ENCODE measurements around the gene LILRB3. TPM values are rescaled to one million over a fixed set of nuclear protein-coding genes. Genes with fewer than 3 reads are reported as not detected.
A peak's percentile ranks its signal among the peaks of the same experiment; 100 is the strongest.
"Not testable (repeated sequence)": the region's sequence is repeated elsewhere in the genome, so short reads cannot be mapped to it uniquely, and the experiment has no call there.

LILRB3 gene
- total RNA-seq, 1 donor from 2014 or later, result 0.50 TPM

GRCh38 chr19:54196536-54196935 is 26.3 kb downstream of the LILRB3 start:
- H3K36me3 Mint-ChIP-seq (ENCODE audit: insufficient read depth), result peaks cover 15% of the 10 kb centered on the region
- no peaks in the 10 kb centered on the region for H3K9me3 Mint-ChIP-seq (ENCODE audit: low read depth)
- no peak for DNase-seq (ENCODE audit: low spot score, unreplicated experiment)
- H3K27ac Mint-ChIP-seq, result no peak overlapping the region
- TF ChIP-seq CTCF (IDR thresholded peaks at IDR 0.05; ENCODE audit: unreplicated experiment), result no peak
- no peaks in the 10 kb centered on the region for H3K27me3 Mint-ChIP-seq
- H3K4me1 Mint-ChIP-seq (ENCODE audit: low read depth), result peaks cover 14% of the 10 kb centered on the region
- H3K4me3 Mint-ChIP-seq (ENCODE audit: low read depth), result no peak overlapping the region

GRCh38 chr19:54194463-54194862 is 28.3 kb downstream of the LILRB3 start:
- peaks cover 13% of the 10 kb centered on the region for H3K36me3 Mint-ChIP-seq (ENCODE audit: insufficient read depth)
- H3K27me3 Mint-ChIP-seq; H3K4me3 Mint-ChIP-seq (ENCODE audit: low read depth); DNase-seq (ENCODE audit: low spot score, unreplicated experiment); H3K27ac Mint-ChIP-seq; H3K9me3 Mint-ChIP-seq (ENCODE audit: low read depth): not testable (repeated sequence)
- H3K4me1 Mint-ChIP-seq (ENCODE audit: low read depth), result peaks cover 12% of the 10 kb centered on the region

- TF ChIP-seq CTCF (IDR thresholded peaks at IDR 0.05; ENCODE audit: unreplicated experiment), result no peak
- H3K4me3 Mint-ChIP-seq (ENCODE audit: low read depth), result peak overlapping the region; percentile 40
- H3K27ac Mint-ChIP-seq, result no peak overlapping the region
- no peak for DNase-seq (ENCODE audit: low spot score, unreplicated experiment)
- H3K9me3 Mint-ChIP-seq (ENCODE audit: low read depth), result no peaks in the 10 kb centered on the region
- H3K36me3 Mint-ChIP-seq (ENCODE audit: insufficient read depth), result peaks cover 13% of the 10 kb centered on the region
- H3K4me1 Mint-ChIP-seq (ENCODE audit: low read depth), result peaks cover 12% of the 10 kb centered on the region
- no peaks in the 10 kb centered on the region for H3K27me3 Mint-ChIP-seq
These were observed 29.8 kb downstream of the LILRB3 start for GRCh38 chr19:54193011-54193410.

- Mint-ChIP-seq H3K36me3 (ENCODE audit: insufficient read depth) (peaks cover 12% of the 10 kb centered on the region), H3K27me3 (no peaks in the 10 kb centered on the region), H3K4me1 (ENCODE audit: low read depth) (peaks cover 17% of the 10 kb centered on the region), H3K27ac (peak overlapping the region; percentile 95), H3K9me3 (ENCODE audit: low read depth) (no peaks in the 10 kb centered on the region), H3K4me3 (ENCODE audit: low read depth) (peak overlapping the region; percentile 88)
- DNase-seq (ENCODE audit: low spot score, unreplicated experiment), result no peak
- TF ChIP-seq CTCF (IDR thresholded peaks at IDR 0.05; ENCODE audit: unreplicated experiment), result no peak
These were observed 30.9 kb downstream of the LILRB3 start for GRCh38 chr19:54191811-54192453.

GRCh38 chr19:54191011-54191810 is 31.6 kb downstream of the LILRB3 start, which contains the start of gene TSEN34:
TSEN34 (plus strand) TSS chr19:54191308; CDS start chr19:54191365, 57 bp downstream.
- H3K4me3 Mint-ChIP-seq (ENCODE audit: low read depth), result peak within 1 kb of the TSS; percentile 88
- H3K36me3 Mint-ChIP-seq (ENCODE audit: insufficient read depth), result peaks cover 15% of the 10 kb centered on the region

More at GRCh38 chr19:54191011-54191810, 31.6 kb downstream of the LILRB3 start, which contains the start of gene TSEN34:
- DNase-seq (ENCODE audit: low spot score, unreplicated experiment), result peak; percentile 82
- Mint-ChIP-seq H3K4me1 (ENCODE audit: low read depth) (peaks cover 17% of the 10 kb centered on the region), H3K9me3 (ENCODE audit: low read depth) (no peaks in the 10 kb centered on the region), H3K27ac (peak within 1 kb of the TSS; percentile 99), H3K27me3 (no peaks in the 10 kb centered on the region)
- TF ChIP-seq CTCF (IDR thresholded peaks at IDR 0.05; ENCODE audit: unreplicated experiment), result no peak

Measured in progenitor cell of endocrine pancreas (in vitro differentiated cells).